ENCODE results near the gene SLC39A9.

GRCh38 chr14:69451941-69452340, 53.4 kb downstream of the SLC39A9 start:
- TF ChIP-seq ZNF274 (IDR thresholded peaks at IDR 0.05; ENCODE audit: low read depth, low read length) (no peak), YY1 (IDR thresholded peaks at IDR 0.05; ENCODE audit: insufficient read depth, insufficient read length) (no peak)
